ENCODE results near the gene UBE3C.

- TF ChIP-seq POLR2A (IDR thresholded peaks at IDR 0.05; ENCODE audit: low read depth, low read length) (no peak), TAF1 (IDR thresholded peaks at IDR 0.05; ENCODE audit: borderline replicate concordance, low read depth, low read length) (no peak)
These were observed 143.5 kb downstream of the UBE3C start for GRCh38 chr7:157282141-157282801.
